Lung (tissue), 12 donors: ENCODE measurements around the gene ZFY. TPM values are rescaled to one million over a fixed set of nuclear protein-coding genes. Genes with fewer than 3 reads are reported as not detected.
A peak's percentile ranks its signal among the peaks of the same experiment; 100 is the strongest.

Source experiments
- ATAC-seq: fragments of 200-7000 bp; cut with Tn5 transposase; one replicate; pipeline ENCODE4 v1.9.1; 2020; ENCODE audit warnings: moderate number of reproducible peaks; ENCODE audit not compliant: insufficient read depth, low FRiP score
- DNase-seq, 3 donors: peaks; one replicate each; pipeline ENCODE4 v3.0.0-alpha.2; 2013 to 2017
- H3K27ac ChIP-seq, 2 donors: one replicate each; pipeline ENCODE4 v1.5.1; 2013; ENCODE audit warnings: mild to moderate bottlenecking in 2 of 2, moderate library complexity in 2 of 2, control low read depth in 1 of 2, inconsistent platforms in 1 of 2, low read depth in 1 of 2, low read length in 1 of 2
- H3K27me3 ChIP-seq, 3 donors: one replicate each; pipeline ENCODE4 v1.5.1; 2013; ENCODE audit warnings: low read length in 2 of 3; ENCODE audit not compliant: control insufficient read depth in 3 of 3, insufficient read depth in 3 of 3
- H3K36me3 ChIP-seq, 4 donors: one replicate each; pipeline ENCODE4 v1.5.1; 2013; ENCODE audit warnings: low read length in 4 of 4, mild to moderate bottlenecking in 1 of 4, moderate library complexity in 1 of 4; ENCODE audit not compliant: control insufficient read depth in 4 of 4, insufficient read depth in 4 of 4
- H3K4me1 ChIP-seq, 5 donors: one replicate each; pipeline ENCODE4 v1.5.1; 2013; ENCODE audit warnings: low read length in 5 of 5, mild to moderate bottlenecking in 2 of 5, moderate library complexity in 1 of 5; ENCODE audit not compliant: control insufficient read depth in 5 of 5, insufficient read depth in 5 of 5
- H3K4me3 ChIP-seq: one replicate; pipeline ENCODE4 v1.5.1; 2013; ENCODE audit warnings: mild to moderate bottlenecking, control low read depth, moderate library complexity
- H3K9ac ChIP-seq, 2 donors: one replicate each; pipeline ENCODE4 v1.5.1; 2013; ENCODE audit warnings: low read length in 2 of 2, control low read depth in 1 of 2; ENCODE audit not compliant: insufficient read depth in 1 of 2
- H3K9me3 ChIP-seq, 4 donors: one replicate each; pipeline ENCODE4 v1.5.1; 2013; ENCODE audit warnings: low read length in 3 of 4, mild to moderate bottlenecking in 1 of 4, moderate library complexity in 1 of 4; ENCODE audit not compliant: control insufficient read depth in 4 of 4, insufficient read depth in 3 of 4
- WGBS, 2 donors: extraction: QIAGEN DNeasy Blood & Tissue Kit; methylation state at CpG; one replicate each; pipeline ENCODE4 v1.1.7; 2013; 5-methylcytosine and 5-hydroxymethylcytosine counted together
- polyA plus RNA-seq, 2 donors: library from polyadenylated mRNA; stranded (reverse); fragments of 200-250 nt; gene quantifications; one replicate each; pipeline ENCODE4 v1.2.1, GENCODE V29; 2013
- total RNA-seq, 2 donors: library from RNA; depleted of rRNA in 1 of 2; stranded (reverse); fragments of >200 nt in 1 of 2; gene quantifications; one replicate each; pipeline ENCODE4 v1.2.1, GENCODE V29; 2014 to 2021
- TF ChIP-seq, protein P1 (sequence below): IDR thresholded peaks from 2 replicates; pipeline ENCODE4 v1.5.1; 2012; ENCODE audit warnings: mild to moderate bottlenecking; ENCODE audit errors: control extremely low read depth, extremely low read depth
- donor health status: control.
- donor health status: control.
- donor health status: Bipolar disorder and iron deficiency.
- donor health status: healthy.
- donor health status: DM: yes; HTN: yes; CAD: no.

The ZFY gene
- total and polyA plus RNA-seq, 4 donors: 4.4 TPM; not detected in 3

- Histone ChIP-seq H3K9me3 (no peaks in the 10 kb centered on the region), H3K27ac (no peak overlapping the region), H3K9ac (no peak overlapping the region), H3K4me1 (no peaks in the 10 kb centered on the region), H3K36me3 (no peaks in the 10 kb centered on the region), H3K27me3 (no peaks in the 10 kb centered on the region), H3K4me3 (no peak overlapping the region)
- ATAC-seq: no peak
- DNase-seq: peak in 1 of 3 donors; percentile 12
- TF ChIP-seq, protein P1, sequence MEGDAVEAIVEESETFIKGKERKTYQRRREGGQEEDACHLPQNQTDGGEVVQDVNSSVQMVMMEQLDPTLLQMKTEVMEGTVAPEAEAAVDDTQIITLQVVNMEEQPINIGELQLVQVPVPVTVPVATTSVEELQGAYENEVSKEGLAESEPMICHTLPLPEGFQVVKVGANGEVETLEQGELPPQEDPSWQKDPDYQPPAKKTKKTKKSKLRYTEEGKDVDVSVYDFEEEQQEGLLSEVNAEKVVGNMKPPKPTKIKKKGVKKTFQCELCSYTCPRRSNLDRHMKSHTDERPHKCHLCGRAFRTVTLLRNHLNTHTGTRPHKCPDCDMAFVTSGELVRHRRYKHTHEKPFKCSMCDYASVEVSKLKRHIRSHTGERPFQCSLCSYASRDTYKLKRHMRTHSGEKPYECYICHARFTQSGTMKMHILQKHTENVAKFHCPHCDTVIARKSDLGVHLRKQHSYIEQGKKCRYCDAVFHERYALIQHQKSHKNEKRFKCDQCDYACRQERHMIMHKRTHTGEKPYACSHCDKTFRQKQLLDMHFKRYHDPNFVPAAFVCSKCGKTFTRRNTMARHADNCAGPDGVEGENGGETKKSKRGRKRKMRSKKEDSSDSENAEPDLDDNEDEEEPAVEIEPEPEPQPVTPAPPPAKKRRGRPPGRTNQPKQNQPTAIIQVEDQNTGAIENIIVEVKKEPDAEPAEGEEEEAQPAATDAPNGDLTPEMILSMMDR: no peak
These were observed 21.9 kb upstream of the ZFY start for GRCh38 chrY:2913066-2913815.

DNA sequence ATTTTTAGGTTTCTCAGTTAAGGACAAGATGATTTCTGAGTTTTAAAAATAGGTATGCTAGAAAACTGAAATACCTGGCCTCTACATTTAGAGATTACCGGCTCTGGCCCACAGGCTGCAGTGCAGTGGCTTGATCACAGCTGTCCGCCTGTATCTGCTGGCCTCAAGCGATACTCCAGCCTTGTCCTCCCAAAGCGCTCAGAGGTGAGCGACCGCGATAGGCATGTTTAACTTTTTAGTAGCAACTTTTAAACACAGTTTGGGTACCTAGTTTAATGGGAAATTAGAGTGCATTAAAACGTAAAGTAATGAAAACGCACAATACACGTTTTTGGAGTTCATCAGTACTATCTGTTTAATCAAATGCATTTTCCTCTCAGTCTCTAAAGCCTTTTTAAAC lies 1.1 kb upstream of the ZFY start:
- no peak for ATAC-seq
- H3K4me1 ChIP-seq: no peaks in the 10 kb centered on the region
- H3K4me3 ChIP-seq: no peak overlapping the region
- no peaks in the 10 kb centered on the region for H3K36me3 ChIP-seq
- no peak overlapping the region for H3K9ac ChIP-seq
- no peak for DNase-seq
- H3K27me3 ChIP-seq: no peaks in the 10 kb centered on the region
- WGBS, 2 donors: 41% methylated on average over 10 of the region's 10 CpGs; no CpG with 5 or more reads in 1 of the 2 donors
- peak overlapping the region in 1 of 2 donors; percentile 97 for H3K27ac ChIP-seq
- TF ChIP-seq, protein P1: no peak
- no peaks in the 10 kb centered on the region for H3K9me3 ChIP-seq

GRCh38 chrY:2935716-2936435 lies 695 bp downstream of the ZFY start:
- ATAC-seq (no peak), DNase-seq (peak in 1 of 3 donors; percentile 93)
- peak overlapping the region in 1 of 2 donors; percentile 97 for H3K27ac ChIP-seq
- H3K4me1 ChIP-seq: no peaks in the 10 kb centered on the region
- no peaks in the 10 kb centered on the region for H3K27me3 ChIP-seq
- TF ChIP-seq, protein P1: no peak
- 0% methylated on average over 29 of the region's 63 CpGs; no CpG with 5 or more reads in 1 of the 2 donors for WGBS, 2 donors
- H3K36me3 ChIP-seq: no peaks in the 10 kb centered on the region
- no peak overlapping the region for H3K9ac ChIP-seq
- H3K4me3 ChIP-seq: no peak overlapping the region
- H3K9me3 ChIP-seq: no peaks in the 10 kb centered on the region
